ENCODE results near the gene KRT6C.

DNA sequence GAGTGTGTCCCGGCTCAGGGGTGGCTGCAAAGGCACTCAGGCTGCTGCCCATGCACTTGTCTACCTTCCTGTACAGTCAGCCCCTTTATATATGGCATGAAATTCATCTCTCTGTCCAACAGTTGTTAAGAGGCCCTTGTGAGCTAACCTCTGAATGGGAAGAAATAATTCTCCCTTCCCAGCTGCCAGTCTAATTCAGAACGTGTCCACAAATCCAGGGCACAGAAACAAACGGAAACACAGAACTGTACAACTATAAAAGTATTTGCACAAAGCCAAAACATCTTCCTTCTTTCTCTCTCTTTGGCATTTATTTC, 45.7 kb upstream of the KRT6C start:
- TF ChIP-seq, protein P1, sequence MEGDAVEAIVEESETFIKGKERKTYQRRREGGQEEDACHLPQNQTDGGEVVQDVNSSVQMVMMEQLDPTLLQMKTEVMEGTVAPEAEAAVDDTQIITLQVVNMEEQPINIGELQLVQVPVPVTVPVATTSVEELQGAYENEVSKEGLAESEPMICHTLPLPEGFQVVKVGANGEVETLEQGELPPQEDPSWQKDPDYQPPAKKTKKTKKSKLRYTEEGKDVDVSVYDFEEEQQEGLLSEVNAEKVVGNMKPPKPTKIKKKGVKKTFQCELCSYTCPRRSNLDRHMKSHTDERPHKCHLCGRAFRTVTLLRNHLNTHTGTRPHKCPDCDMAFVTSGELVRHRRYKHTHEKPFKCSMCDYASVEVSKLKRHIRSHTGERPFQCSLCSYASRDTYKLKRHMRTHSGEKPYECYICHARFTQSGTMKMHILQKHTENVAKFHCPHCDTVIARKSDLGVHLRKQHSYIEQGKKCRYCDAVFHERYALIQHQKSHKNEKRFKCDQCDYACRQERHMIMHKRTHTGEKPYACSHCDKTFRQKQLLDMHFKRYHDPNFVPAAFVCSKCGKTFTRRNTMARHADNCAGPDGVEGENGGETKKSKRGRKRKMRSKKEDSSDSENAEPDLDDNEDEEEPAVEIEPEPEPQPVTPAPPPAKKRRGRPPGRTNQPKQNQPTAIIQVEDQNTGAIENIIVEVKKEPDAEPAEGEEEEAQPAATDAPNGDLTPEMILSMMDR (IDR thresholded peaks at IDR 0.05): no peak
- no peak for TF ChIP-seq POLR2A (IDR thresholded peaks at IDR 0.05)

Data from lower leg skin (tissue), 3 donors.